ENCODE results near the gene ZMYND11. TPM values are rescaled to one million over a fixed set of nuclear protein-coding genes. Genes with fewer than 3 reads are reported as not detected.
"Not testable (repeated sequence)": the region's sequence is repeated elsewhere in the genome, so short reads cannot be mapped to it uniquely, and the experiment has no call there.

The ZMYND11 gene
- total RNA-seq, 2 donors from 2014 or later, result 21.4 to 30.0 TPM

GRCh38 chr10:137606-138005, 2.4 kb downstream of the ZMYND11 start:
- H3K4me1 Mint-ChIP-seq (ENCODE audit: low read depth in 2 of 2), result peaks cover 30 to 39% of the 10 kb centered on the region in 2 donors
- peak overlapping the region; percentile 87 for H3K4me3 Mint-ChIP-seq
- no peaks in the 10 kb centered on the region for H3K36me3 Mint-ChIP-seq
- H3K27ac Mint-ChIP-seq, result no peak overlapping the region
- ATAC-seq (no peak), DNase-seq (ENCODE audit: low spot score) (no peak)
- H3K27me3 Mint-ChIP-seq, result no peaks in the 10 kb centered on the region
- no peaks in the 10 kb centered on the region for H3K9me3 Mint-ChIP-seq

GRCh38 chr10:142371-142770, 7.1 kb downstream of the ZMYND11 start:
- no peaks in the 10 kb centered on the region for H3K36me3 Mint-ChIP-seq
- peaks cover 41 to 49% of the 10 kb centered on the region in 2 donors for H3K4me1 Mint-ChIP-seq (ENCODE audit: low read depth in 2 of 2)
- no peaks in the 10 kb centered on the region for H3K9me3 Mint-ChIP-seq
- no peak overlapping the region for H3K4me3 Mint-ChIP-seq
- no peak for DNase-seq (ENCODE audit: low spot score)
- ATAC-seq, result no peak
- no peaks in the 10 kb centered on the region for H3K27me3 Mint-ChIP-seq
- H3K27ac Mint-ChIP-seq, result peak overlapping the region in 1 of 2 donors; percentile 7

- peaks cover 7 to 27% of the 10 kb centered on the region in 2 donors for H3K4me1 Mint-ChIP-seq (ENCODE audit: low read depth in 2 of 2)
- H3K4me3 Mint-ChIP-seq, result no peak overlapping the region
- H3K9me3 Mint-ChIP-seq, result no peaks in the 10 kb centered on the region
- no peak overlapping the region for H3K27ac Mint-ChIP-seq
- H3K27me3 Mint-ChIP-seq, result no peaks in the 10 kb centered on the region
- DNase-seq (ENCODE audit: low spot score) (no peak), ATAC-seq (no peak)
- H3K36me3 Mint-ChIP-seq, result no peaks in the 10 kb centered on the region
Observed at GRCh38 chr10:152915-153314, 17.7 kb downstream of the ZMYND11 start.

- H3K9me3 Mint-ChIP-seq, result no peaks in the 10 kb centered on the region
- H3K4me3 Mint-ChIP-seq, result no peak overlapping the region
- DNase-seq (ENCODE audit: low spot score), result no peak
- no peak overlapping the region for H3K27ac Mint-ChIP-seq
- no peaks in the 10 kb centered on the region for H3K36me3 Mint-ChIP-seq
- no peak for ATAC-seq
- peaks cover 9 to 25% of the 10 kb centered on the region in 2 donors for H3K4me1 Mint-ChIP-seq (ENCODE audit: low read depth in 2 of 2)
- H3K27me3 Mint-ChIP-seq, result no peaks in the 10 kb centered on the region
Observed at GRCh38 chr10:154348-154747, 19.1 kb downstream of the ZMYND11 start.

- Mint-ChIP-seq H3K4me1 (ENCODE audit: low read depth in 2 of 2) (peaks cover 21 to 39% of the 10 kb centered on the region in 2 donors), H3K4me3 (no peak overlapping the region), H3K36me3 (no peaks in the 10 kb centered on the region), H3K9me3 (no peaks in the 10 kb centered on the region), H3K27ac (no peak overlapping the region), H3K27me3 (no peaks in the 10 kb centered on the region)
- no peak for DNase-seq (ENCODE audit: low spot score)
- no peak for ATAC-seq
Observed at GRCh38 chr10:167383-167782, 32.1 kb downstream of the ZMYND11 start.

- Mint-ChIP-seq H3K27ac (no peak overlapping the region), H3K4me1 (ENCODE audit: low read depth in 2 of 2) (peaks cover 8 to 18% of the 10 kb centered on the region in 2 donors), H3K36me3 (no peaks in the 10 kb centered on the region), H3K27me3 (no peaks in the 10 kb centered on the region), H3K9me3 (no peaks in the 10 kb centered on the region), H3K4me3 (no peak overlapping the region)
- no peak for DNase-seq (ENCODE audit: low spot score)
- ATAC-seq, result no peak
Observed at GRCh38 chr10:173741-174140, 38.5 kb downstream of the ZMYND11 start.

GRCh38 chr10:176677-177076, 41.4 kb downstream of the ZMYND11 start:
- Mint-ChIP-seq H3K27me3 (no peaks in the 10 kb centered on the region), H3K4me3 (no peak overlapping the region), H3K4me1 (ENCODE audit: low read depth in 2 of 2) (peaks cover 5 to 9% of the 10 kb centered on the region in 2 donors), H3K27ac (no peak overlapping the region), H3K36me3 (peaks cover 5% of the 10 kb centered on the region), H3K9me3 (no peaks in the 10 kb centered on the region)
- no peak for ATAC-seq
- DNase-seq (ENCODE audit: low spot score), result no peak

- ATAC-seq (no peak), DNase-seq (ENCODE audit: low spot score) (no peak)
- Mint-ChIP-seq H3K4me3 (no peak overlapping the region), H3K9me3 (no peaks in the 10 kb centered on the region), H3K4me1 (ENCODE audit: low read depth in 2 of 2) (peaks cover 5 to 16% of the 10 kb centered on the region in 2 donors), H3K36me3 (peaks cover 7% of the 10 kb centered on the region), H3K27ac (no peak overlapping the region), H3K27me3 (no peaks in the 10 kb centered on the region)
Observed at GRCh38 chr10:178208-178607, 43.0 kb downstream of the ZMYND11 start.

- Mint-ChIP-seq H3K9me3 (no peaks in the 10 kb centered on the region), H3K4me3 (no peak overlapping the region), H3K27ac (no peak overlapping the region), H3K27me3 (no peaks in the 10 kb centered on the region), H3K36me3 (peaks cover 12% of the 10 kb centered on the region), H3K4me1 (ENCODE audit: low read depth in 2 of 2) (peaks cover 5 to 18% of the 10 kb centered on the region in 2 donors)
- DNase-seq (ENCODE audit: low spot score) (no peak), ATAC-seq (no peak)
Observed at GRCh38 chr10:178723-179122, 43.5 kb downstream of the ZMYND11 start.

- H3K9me3 Mint-ChIP-seq, result peaks cover 5% of the 10 kb centered on the region
- no peaks in the 10 kb centered on the region for H3K27me3 Mint-ChIP-seq
- ATAC-seq (peak in 1 of 2 donors; percentile 84), DNase-seq (ENCODE audit: low spot score) (no peak)
- H3K36me3 Mint-ChIP-seq, result peaks cover 27% of the 10 kb centered on the region
- peaks cover 12 to 19% of the 10 kb centered on the region in 2 donors for H3K4me1 Mint-ChIP-seq (ENCODE audit: low read depth in 2 of 2)
- peak overlapping the region; percentile 59 for H3K4me3 Mint-ChIP-seq
- peak overlapping the region; percentile 59 to 73 for H3K27ac Mint-ChIP-seq
Observed at GRCh38 chr10:182441-183201, 47.4 kb downstream of the ZMYND11 start.

- H3K27ac Mint-ChIP-seq, result peak overlapping the region in 1 of 2 donors; percentile 30
- no peak for ATAC-seq
- no peaks in the 10 kb centered on the region for H3K27me3 Mint-ChIP-seq
- H3K4me3 Mint-ChIP-seq, result no peak overlapping the region
- H3K36me3 Mint-ChIP-seq, result peaks cover 27% of the 10 kb centered on the region
- peaks cover 15 to 19% of the 10 kb centered on the region in 2 donors for H3K4me1 Mint-ChIP-seq (ENCODE audit: low read depth in 2 of 2)
- DNase-seq (ENCODE audit: low spot score), result no peak
- H3K9me3 Mint-ChIP-seq, result peaks cover 5% of the 10 kb centered on the region
Observed at GRCh38 chr10:184174-184573, 48.9 kb downstream of the ZMYND11 start.

GRCh38 chr10:184911-185310, 49.7 kb downstream of the ZMYND11 start:
- H3K27ac Mint-ChIP-seq, result no peak overlapping the region
- H3K4me3 Mint-ChIP-seq, result no peak overlapping the region
- H3K36me3 Mint-ChIP-seq, result peaks cover 27% of the 10 kb centered on the region
- H3K27me3 Mint-ChIP-seq, result no peaks in the 10 kb centered on the region
- ATAC-seq, result no peak
- peaks cover 15 to 19% of the 10 kb centered on the region in 2 donors for H3K4me1 Mint-ChIP-seq (ENCODE audit: low read depth in 2 of 2)
- peaks cover 5% of the 10 kb centered on the region for H3K9me3 Mint-ChIP-seq
- DNase-seq (ENCODE audit: low spot score), result no peak

GRCh38 chr10:185571-185970, 50.3 kb downstream of the ZMYND11 start:
- ATAC-seq, H3K4me3 Mint-ChIP-seq: not testable (repeated sequence)

GRCh38 chr10:186911-187310, 51.7 kb downstream of the ZMYND11 start:
- Mint-ChIP-seq H3K36me3 (peaks cover 23% of the 10 kb centered on the region), H3K4me1 (ENCODE audit: low read depth in 2 of 2) (peaks cover 15% of the 10 kb centered on the region in 2 donors)
- DNase-seq (ENCODE audit: low spot score), result no peak

More at GRCh38 chr10:185571-185970, 50.3 kb downstream of the ZMYND11 start:
- H3K27me3 Mint-ChIP-seq; H3K9me3 Mint-ChIP-seq; H3K27ac Mint-ChIP-seq; DNase-seq (ENCODE audit: low spot score): not testable (repeated sequence)
- H3K36me3 Mint-ChIP-seq, result peaks cover 27% of the 10 kb centered on the region
- H3K4me1 Mint-ChIP-seq (ENCODE audit: low read depth in 2 of 2), result peaks cover 15 to 19% of the 10 kb centered on the region in 2 donors

More at GRCh38 chr10:186911-187310, 51.7 kb downstream of the ZMYND11 start:
- no peak for ATAC-seq
- H3K27me3 Mint-ChIP-seq, result no peaks in the 10 kb centered on the region
- H3K27ac Mint-ChIP-seq, result no peak overlapping the region
- H3K4me3 Mint-ChIP-seq, result no peak overlapping the region
- peaks cover 5% of the 10 kb centered on the region for H3K9me3 Mint-ChIP-seq

All from natural killer cell treated with Interleukin-12 subunit alpha and Interleukin-12 subunit beta and Interleukin-15 and Interleukin-18, amount 100 ng/mL, for 72 hours (primary cell).